Motor neuron (in vitro differentiated cells): Measurements from ENCODE around the gene RINL. TPM values are rescaled to one million over a fixed set of nuclear protein-coding genes. Genes with fewer than 3 reads are reported as not detected.
A peak's percentile ranks its signal among the peaks of the same experiment; 100 is the strongest.
"Not testable (repeated sequence)": the region's sequence is repeated elsewhere in the genome, so short reads cannot be mapped to it uniquely, and the experiment has no call there.

Source experiments
- ATAC-seq, 8 experiments: fragments of 200-7000 bp; cut with Tn5 transposase; replicated peaks in 6 of 8; 2 replicates each; pipeline ENCODE4 v1.8.0; 2021; ENCODE audit warnings: mild to moderate bottlenecking in 8 of 8, moderate library complexity in 8 of 8
- H3K27ac ChIP-seq, 2 donors: fragments of 250-450 bp; sonication (Bioruptor Pico); 2 replicates each; pipeline ENCODE4 v1.9.0; 2021; ENCODE audit warnings: antibody characterized with exemption in 2 of 2, mild to moderate bottlenecking in 2 of 2, moderate library complexity in 1 of 2
- H3K4me1 ChIP-seq, 2 donors: fragments of 250-450 bp; sonication (Bioruptor Pico); replicated peaks in 1 of 2; 2 replicates each; pipeline ENCODE4 v1.6.1; 2021; ENCODE audit warnings: antibody characterized with exemption in 2 of 2, mild to moderate bottlenecking in 2 of 2, moderate library complexity in 1 of 2
- H3K4me3 ChIP-seq, 5 donors: fragments of 250-450 bp; sonication (Bioruptor Pico); 2 replicates each; pipeline ENCODE4 v1.9.0; 2021; ENCODE audit warnings: antibody characterized with exemption in 5 of 5, mild to moderate bottlenecking in 5 of 5, moderate library complexity in 4 of 5
- WGBS, 10 experiments: fragments of 450-650 bp; shearing (Covaris generic); methylation state at CpG; one replicate each; pipeline ENCODE4 v1.0.0; 2022; 5-methylcytosine and 5-hydroxymethylcytosine counted together
- in situ Hi-C, 9 experiments: fragments of 400-800 bp; cut with MboI; loops; one replicate each; pipeline ENCODE4 v1.15.0; 2021; ENCODE audit warnings: low sequenced_read_pairs in 9 of 9, low pct_unique_long_range_greater_than_20kb in 2 of 9; ENCODE audit not compliant: unreplicated experiment in 9 of 9
- total RNA-seq, 8 experiments: library from RNA; unstranded; fragments of 300-600 nt; gene quantifications; 2 replicates each; pipeline versions ENCODE4 v1.2.3 to v1.2.4, GENCODE V29; 2022

Gene RINL
- total RNA-seq, 8 experiments from 2014 or later, result 1.1 to 11.0 (median 3.3) TPM

DNA sequence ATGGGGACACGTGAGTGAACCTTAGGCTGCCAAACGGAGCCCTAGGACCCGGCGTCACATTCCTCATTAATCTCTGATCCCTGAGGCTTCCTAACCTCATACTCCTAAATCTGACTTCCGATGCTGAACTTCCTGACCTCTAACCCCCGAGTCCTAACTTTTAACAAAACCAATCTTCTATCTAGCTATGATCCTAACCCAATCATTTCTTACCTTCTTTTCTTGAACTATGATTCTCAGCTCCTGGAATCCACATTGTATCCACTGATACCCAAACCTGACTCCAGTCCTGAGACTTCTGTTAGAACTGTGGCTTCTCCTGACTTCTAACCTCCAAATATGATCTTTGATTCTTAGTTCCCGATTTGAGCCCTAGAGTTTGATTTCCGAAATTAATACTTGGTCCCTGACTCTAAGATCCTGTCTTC lies 22.1 kb upstream of the RINL start:
- in situ Hi-C loops, result loop anchor here in 3 of 9 experiments (25.0 kb wide), 1 partner anchor 488 kb away; the partner anchor contains the start of gene FAM98C (in 3 of the 3)
- ATAC-seq, result no peak
- Histone ChIP-seq H3K4me3 (peak overlapping the region; percentile 81 to 98 (median 93)), H3K27ac (peak overlapping the region; percentile 70 to 76), H3K4me1 (peaks cover 6 to 8% of the 10 kb centered on the region in 2 donors)
- WGBS, 10 experiments, result 0 to 20% (median 0%) methylated on average over 1 to 5 of the region's 8 CpGs

DNA sequence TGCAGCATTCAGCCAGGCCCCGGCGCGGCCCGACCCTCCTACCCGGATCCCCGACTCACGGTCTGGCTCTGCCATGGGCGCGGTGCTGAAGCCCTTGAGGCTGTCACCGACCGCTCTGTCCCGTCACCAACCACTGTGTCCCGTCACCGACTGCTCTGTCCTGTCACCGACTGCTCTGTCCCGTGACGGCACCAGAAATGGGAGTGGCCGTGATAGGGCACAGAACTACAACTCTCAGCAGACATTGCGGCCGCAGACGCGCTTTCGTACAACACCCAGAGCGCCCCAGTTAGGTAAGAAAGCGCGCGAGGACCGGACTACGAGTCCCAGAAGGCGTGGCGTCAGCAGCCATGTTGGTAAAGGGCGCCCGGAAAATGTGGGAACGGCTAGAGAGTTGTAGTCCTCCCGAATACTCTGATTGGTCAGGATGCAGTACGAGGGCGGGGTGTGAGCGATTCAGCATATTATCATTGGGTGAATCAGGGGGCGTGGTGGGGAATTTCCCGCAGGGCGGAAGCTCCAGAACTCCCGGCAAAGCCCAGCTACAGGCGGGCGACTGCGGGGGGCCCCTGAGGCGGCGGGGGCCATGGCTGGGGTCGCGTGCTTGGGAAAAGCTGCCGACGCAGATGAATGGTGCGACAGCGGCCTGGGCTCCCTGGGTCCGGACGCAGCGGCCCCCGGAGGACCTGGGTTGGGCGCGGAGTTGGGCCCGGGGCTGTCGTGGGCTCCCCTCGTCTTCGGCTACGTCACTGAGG lies 21.5 kb upstream of the RINL start, which contains the start of the genes NFKBIB and SIRT2:
TSS of gene NFKBIB (plus strand) at position 523 of the 755 bp plus-strand sequence. CDS start at position 587, 64 bp downstream.
TSS of gene SIRT2 (minus strand) at position 172 of the 755 bp plus-strand sequence. CDS start at position 75, 97 bp downstream.
- Histone ChIP-seq H3K27ac (peak within 1 kb of the TSS; percentile 70 to 76), H3K4me3 (peak within 1 kb of the TSS; percentile 81 to 98 (median 93)), H3K4me1 (peaks cover 6 to 8% of the 10 kb centered on the region in 2 donors)
- in situ Hi-C loops, result loop anchor here in 3 of 9 experiments (25.0 kb wide), 1 partner anchor 487 kb away; the partner anchor contains the start of gene FAM98C (in 3 of the 3)
- ATAC-seq, result peak; percentile 91 to 94 (median 92)
- WGBS, 10 experiments, result 0% methylated on average over 1 to 8 of the region's 64 CpGs; no CpG with 5 or more reads in 5 of the 10 experiments

- ATAC-seq, result peak in 1 of 8 experiments; percentile 0
- in situ Hi-C loops, result no loop called here
- peak overlapping the region; percentile 81 to 98 (median 93) for H3K4me3 ChIP-seq
- H3K4me1 ChIP-seq, result peaks cover 6 to 8% of the 10 kb centered on the region in 2 donors
- WGBS, 10 experiments, result 0 to 60% (median 28%) methylated on average over 1 to 7 of the region's 25 CpGs; no CpG with 5 or more reads in 1 of the 10 experiments
- peak overlapping the region; percentile 28 to 31 for H3K27ac ChIP-seq
Measured at GRCh38 chr19:38898788-38899446, 20.8 kb upstream of the RINL start.

- H3K27ac ChIP-seq, result no peak overlapping the region
- no peak overlapping the region for H3K4me3 ChIP-seq
- in situ Hi-C loops, result no loop called here
- WGBS, 10 experiments, result no CpG with 5 or more reads among the region's 9 CpGs
- H3K4me1 ChIP-seq, result peaks cover 5 to 6% of the 10 kb centered on the region in 2 donors
- ATAC-seq, result no peak
Measured at GRCh38 chr19:38894968-38895367, 16.9 kb upstream of the RINL start.

DNA sequence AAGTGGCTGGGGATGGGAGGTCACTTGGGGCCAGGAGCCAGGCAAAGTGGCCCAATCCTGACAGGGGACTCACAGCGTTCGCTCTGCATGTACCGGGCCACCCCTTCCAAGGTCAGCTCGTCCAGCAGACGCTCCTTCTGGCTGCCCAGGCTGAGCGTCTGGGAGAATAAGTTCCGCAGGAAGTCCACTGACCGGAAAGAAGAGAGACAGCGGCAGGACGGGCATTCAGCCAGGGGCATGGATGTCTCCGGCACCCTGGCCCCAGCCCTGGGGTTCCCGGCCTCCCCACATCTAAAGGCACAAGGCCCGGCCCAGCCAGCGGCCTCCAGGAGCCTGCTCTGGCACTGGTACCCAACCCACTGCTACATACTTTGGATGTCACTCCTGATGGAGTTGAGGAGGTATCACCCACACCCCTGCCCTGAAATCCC lies 15.3 kb upstream of the RINL start:
- peaks cover under 1 to 2% of the 10 kb centered on the region in 2 donors for H3K4me1 ChIP-seq
- no peak overlapping the region for H3K27ac ChIP-seq
- ATAC-seq, result no peak
- no peak overlapping the region for H3K4me3 ChIP-seq
- in situ Hi-C loops, result no loop called here
- 83 to 92% methylated on average over 2 of the region's 14 CpGs; no CpG with 5 or more reads in 8 of the 10 experiments for WGBS, 10 experiments

- ATAC-seq, result no peak
- H3K4me3 ChIP-seq, result no peak overlapping the region
- WGBS, 10 experiments, result 64 to 100% (median 89%) methylated on average over 1 to 5 of the region's 5 CpGs; no CpG with 5 or more reads in 3 of the 10 experiments
- in situ Hi-C loops, result no loop called here
- no peak overlapping the region for H3K27ac ChIP-seq
- H3K4me1 ChIP-seq, result no peaks in the 10 kb centered on the region
Measured at GRCh38 chr19:38892841-38893240, 14.8 kb upstream of the RINL start.

DNA sequence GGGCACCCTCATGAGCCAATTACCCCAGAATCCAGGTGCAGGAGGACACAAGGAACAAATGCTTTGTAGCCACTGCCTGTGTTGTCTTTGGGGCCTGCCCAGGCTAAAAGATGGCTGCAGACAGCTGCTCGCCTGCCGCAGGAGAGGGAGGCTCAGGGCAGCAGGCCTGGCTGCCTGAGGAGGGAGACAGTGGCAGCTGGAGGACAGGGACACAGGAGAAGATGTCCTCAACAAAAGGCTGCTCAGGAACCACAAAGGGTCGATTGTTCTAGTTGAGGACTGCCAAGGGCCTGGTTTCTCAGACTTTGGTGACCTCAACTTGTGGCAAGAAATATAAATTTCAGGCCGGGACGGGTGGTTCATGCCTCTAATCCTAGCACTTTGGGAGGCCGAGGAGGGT lies 13.7 kb upstream of the RINL start:
- Histone ChIP-seq H3K27ac (no peak overlapping the region), H3K4me1 (no peaks in the 10 kb centered on the region), H3K4me3 (no peak overlapping the region)
- no peak for ATAC-seq
- in situ Hi-C loops, result no loop called here
- 50 to 100% (median 61%) methylated on average over 1 to 3 of the region's 6 CpGs; no CpG with 5 or more reads in 4 of the 10 experiments for WGBS, 10 experiments

DNA sequence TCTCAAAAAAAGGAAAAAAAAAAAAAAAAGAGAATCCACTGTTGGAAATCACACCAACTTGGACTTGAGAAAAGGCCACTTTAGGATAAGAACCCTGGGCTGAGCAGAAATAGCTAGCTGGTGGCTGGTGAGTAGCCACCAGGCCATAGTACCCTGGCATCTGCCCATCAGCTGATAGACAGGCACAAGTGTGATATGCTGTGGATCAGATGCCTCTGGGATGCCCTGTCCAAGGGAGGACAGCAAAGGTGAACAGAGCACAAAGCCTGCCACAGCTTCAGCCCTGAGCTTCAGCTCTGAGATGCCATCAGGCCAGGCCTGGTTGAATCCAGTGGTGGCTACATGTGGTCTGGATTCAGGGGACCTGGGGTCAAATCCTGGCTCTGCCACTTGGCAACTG lies 12.6 kb upstream of the RINL start:
- no peak for ATAC-seq
- Histone ChIP-seq H3K27ac (no peak overlapping the region), H3K4me3 (no peak overlapping the region), H3K4me1 (no peaks in the 10 kb centered on the region)
- in situ Hi-C loops, result no loop called here

DNA sequence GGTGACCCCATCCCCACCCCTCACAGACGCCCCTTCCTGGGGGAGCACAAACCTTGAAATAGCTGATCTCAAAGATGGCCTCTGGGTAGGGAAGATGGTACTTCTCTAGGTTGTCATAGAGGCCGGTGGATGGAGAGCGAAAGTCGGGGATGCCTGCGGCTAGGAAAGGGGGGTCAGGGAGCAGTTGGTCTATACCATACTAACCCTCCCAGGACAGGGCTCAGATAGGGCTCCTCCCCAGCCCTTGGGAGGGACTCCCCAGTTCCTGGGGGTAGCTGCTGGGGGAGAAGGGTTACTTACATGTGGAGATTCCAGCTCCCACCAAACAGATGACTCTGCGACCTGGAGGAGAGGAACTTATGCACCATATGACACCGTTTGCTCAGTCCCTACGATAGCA lies 11.7 kb upstream of the RINL start:
- Histone ChIP-seq H3K4me1 (no peaks in the 10 kb centered on the region), H3K27ac (no peak overlapping the region), H3K4me3 (no peak overlapping the region)
- in situ Hi-C loops, result no loop called here
- ATAC-seq, result no peak
- WGBS, 10 experiments, result 7 to 100% (median 79%) methylated on average over 1 to 4 of the region's 8 CpGs; no CpG with 5 or more reads in 4 of the 10 experiments

- in situ Hi-C loops, result no loop called here
- no peak for ATAC-seq
- no peaks in the 10 kb centered on the region for H3K4me1 ChIP-seq
- H3K27ac ChIP-seq, result no peak overlapping the region
- no peak overlapping the region for H3K4me3 ChIP-seq
- WGBS, 10 experiments, result 80 to 100% (median 90%) methylated on average over 2 to 7 of the region's 17 CpGs; no CpG with 5 or more reads in 7 of the 10 experiments
Measured at GRCh38 chr19:38888876-38889275, 10.8 kb upstream of the RINL start.

GRCh38 chr19:38884691-38885090 lies 6.6 kb upstream of the RINL start:
- H3K4me3 ChIP-seq, in situ Hi-C loops, H3K27ac ChIP-seq, ATAC-seq, H3K4me1 ChIP-seq: not testable (repeated sequence)
- WGBS, 10 experiments, result 67 to 100% (median 89%) methylated on average over 1 to 3 of the region's 3 CpGs; no CpG with 5 or more reads in 5 of the 10 experiments

DNA sequence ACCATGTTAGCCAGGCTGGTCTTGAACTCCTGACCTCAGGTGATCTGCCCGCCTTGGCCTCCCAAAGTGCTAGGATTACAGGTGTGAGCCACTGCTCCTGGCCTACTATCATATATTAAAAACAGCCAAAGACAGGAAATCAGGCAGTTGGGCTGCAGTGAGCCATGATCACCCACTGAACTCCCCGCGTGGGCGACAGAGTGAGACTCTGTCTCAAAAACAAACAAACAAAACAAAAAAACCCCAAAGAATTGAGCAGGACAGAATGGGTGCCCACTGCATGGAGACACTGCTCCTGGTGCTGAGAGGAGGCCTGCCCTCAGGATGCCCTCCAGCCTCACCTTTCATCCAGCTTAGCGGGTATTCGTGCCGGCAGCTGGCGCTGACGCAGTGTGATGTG lies 5.2 kb upstream of the RINL start:
- in situ Hi-C loops, result no loop called here
- WGBS, 10 experiments, result 87 to 100% (median 96%) methylated on average over 1 to 8 of the region's 9 CpGs; no CpG with 5 or more reads in 4 of the 10 experiments
- Histone ChIP-seq H3K4me3 (no peak overlapping the region), H3K4me1 (peaks cover 0 to 5% of the 10 kb centered on the region in 2 donors), H3K27ac (no peak overlapping the region)
- no peak for ATAC-seq
